ENCODE results near the gene PGAM5. TPM values are rescaled to one million over a fixed set of nuclear protein-coding genes. Genes with fewer than 3 reads are reported as not detected.

PGAM5 gene
- total and polyA plus RNA-seq, 9 of the 15 experiments (the other 6 are each of a cell fraction or from before 2014, with no cell fraction given), result 7.4 to 121 (median 69.5) TPM

- TF ChIP-seq ELK1 (CRISPR knock-in tag; IDR thresholded peaks at IDR 0.05) (no peak), ZNF184 (CRISPR knock-in tag; IDR thresholded peaks at IDR 0.05) (no peak), BCOR (IDR thresholded peaks at IDR 0.05) (0 out of 2 replicates have a peak, but pooled peaks have one; percentile 39), ATF7 (IDR thresholded peaks at IDR 0.05) (peak; percentile 62; the same call in 1 of the 2 replicates), PTTG1 (tag; IDR thresholded peaks at IDR 0.05; ENCODE audit: low read depth) (no peak), MXI1 (IDR thresholded peaks at IDR 0.05; ENCODE audit: low read depth, low read length) (no peak), TAF7 (tag; IDR thresholded peaks at IDR 0.05) (peak; percentile 38; the same call in 1 of the 2 replicates), MEF2D (tag; conservative IDR thresholded peaks at IDR 0.05; ENCODE audit: low read depth) (no peak), HMG20B (CRISPR knock-in tag; IDR thresholded peaks at IDR 0.05) (no peak), GATA2 (CRISPR knock-in tag; IDR thresholded peaks at IDR 0.05) (no peak), ZNF79 (CRISPR knock-in tag; IDR thresholded peaks at IDR 0.05; ENCODE audit: low read depth) (no peak), POLR2A (conservative IDR thresholded peaks at IDR 0.05) (peak; percentile 93), PCBP2 (IDR thresholded peaks at IDR 0.05; ENCODE audit: low read depth, low read length, poor library complexity, severe bottlenecking) (no peak), ZNF75A (CRISPR knock-in tag; IDR thresholded peaks at IDR 0.05) (no peak), GTF2E2 (tag; IDR thresholded peaks at IDR 0.05) (no peak), GATAD2A (IDR thresholded peaks at IDR 0.05) (no peak), CC2D1A (IDR thresholded peaks at IDR 0.05) (no peak), SMC3 (conservative IDR thresholded peaks at IDR 0.05; ENCODE audit: insufficient read depth, low read depth, low read length) (0 out of 2 replicates have a peak, but pooled peaks have one; percentile 11), ZNF431 (CRISPR knock-in tag; IDR thresholded peaks at IDR 0.05) (no peak), CBFB (CRISPR knock-in tag; IDR thresholded peaks at IDR 0.05) (no peak), NR2C2 (CRISPR knock-in tag; IDR thresholded peaks at IDR 0.05) (no peak), NR2C2 (tag; IDR thresholded peaks at IDR 0.05) (no peak), SMAD2 (IDR thresholded peaks at IDR 0.05; ENCODE audit: low read depth, low read length) (no peak)
- TF ChIP-seq, protein P1, sequence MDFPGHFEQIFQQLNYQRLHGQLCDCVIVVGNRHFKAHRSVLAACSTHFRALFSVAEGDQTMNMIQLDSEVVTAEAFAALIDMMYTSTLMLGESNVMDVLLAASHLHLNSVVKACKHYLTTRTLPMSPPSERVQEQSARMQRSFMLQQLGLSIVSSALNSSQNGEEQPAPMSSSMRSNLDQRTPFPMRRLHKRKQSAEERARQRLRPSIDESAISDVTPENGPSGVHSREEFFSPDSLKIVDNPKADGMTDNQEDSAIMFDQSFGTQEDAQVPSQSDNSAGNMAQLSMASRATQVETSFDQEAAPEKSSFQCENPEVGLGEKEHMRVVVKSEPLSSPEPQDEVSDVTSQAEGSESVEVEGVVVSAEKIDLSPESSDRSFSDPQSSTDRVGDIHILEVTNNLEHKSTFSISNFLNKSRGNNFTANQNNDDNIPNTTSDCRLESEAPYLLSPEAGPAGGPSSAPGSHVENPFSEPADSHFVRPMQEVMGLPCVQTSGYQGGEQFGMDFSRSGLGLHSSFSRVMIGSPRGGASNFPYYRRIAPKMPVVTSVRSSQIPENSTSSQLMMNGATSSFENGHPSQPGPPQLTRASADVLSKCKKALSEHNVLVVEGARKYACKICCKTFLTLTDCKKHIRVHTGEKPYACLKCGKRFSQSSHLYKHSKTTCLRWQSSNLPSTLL (IDR thresholded peaks at IDR 0.05), result no peak
- TF ChIP-seq, protein P2, sequence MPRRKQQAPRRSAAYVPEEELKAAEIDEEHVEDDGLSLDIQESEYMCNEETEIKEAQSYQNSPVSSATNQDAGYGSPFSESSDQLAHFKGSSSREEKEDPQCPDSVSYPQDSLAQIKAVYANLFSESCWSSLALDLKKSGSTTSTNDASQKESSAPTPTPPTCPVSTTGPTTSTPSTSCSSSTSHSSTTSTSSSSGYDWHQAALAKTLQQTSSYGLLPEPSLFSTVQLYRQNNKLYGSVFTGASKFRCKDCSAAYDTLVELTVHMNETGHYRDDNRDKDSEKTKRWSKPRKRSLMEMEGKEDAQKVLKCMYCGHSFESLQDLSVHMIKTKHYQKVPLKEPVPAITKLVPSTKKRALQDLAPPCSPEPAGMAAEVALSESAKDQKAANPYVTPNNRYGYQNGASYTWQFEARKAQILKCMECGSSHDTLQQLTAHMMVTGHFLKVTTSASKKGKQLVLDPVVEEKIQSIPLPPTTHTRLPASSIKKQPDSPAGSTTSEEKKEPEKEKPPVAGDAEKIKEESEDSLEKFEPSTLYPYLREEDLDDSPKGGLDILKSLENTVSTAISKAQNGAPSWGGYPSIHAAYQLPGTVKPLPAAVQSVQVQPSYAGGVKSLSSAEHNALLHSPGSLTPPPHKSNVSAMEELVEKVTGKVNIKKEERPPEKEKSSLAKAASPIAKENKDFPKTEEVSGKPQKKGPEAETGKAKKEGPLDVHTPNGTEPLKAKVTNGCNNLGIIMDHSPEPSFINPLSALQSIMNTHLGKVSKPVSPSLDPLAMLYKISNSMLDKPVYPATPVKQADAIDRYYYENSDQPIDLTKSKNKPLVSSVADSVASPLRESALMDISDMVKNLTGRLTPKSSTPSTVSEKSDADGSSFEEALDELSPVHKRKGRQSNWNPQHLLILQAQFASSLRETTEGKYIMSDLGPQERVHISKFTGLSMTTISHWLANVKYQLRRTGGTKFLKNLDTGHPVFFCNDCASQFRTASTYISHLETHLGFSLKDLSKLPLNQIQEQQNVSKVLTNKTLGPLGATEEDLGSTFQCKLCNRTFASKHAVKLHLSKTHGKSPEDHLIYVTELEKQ (CRISPR knock-in tag; IDR thresholded peaks at IDR 0.05), result no peak
Measured at GRCh38 chr12:132761921-132762583, 51.4 kb downstream of the PGAM5 start (continued).
